ENCODE measurements around the gene MAPRE3. TPM values are rescaled to one million over a fixed set of nuclear protein-coding genes. Genes with fewer than 3 reads are reported as not detected.

MAPRE3 gene
- total and polyA plus RNA-seq, 7 donors = 22.1 to 149 (median 116) TPM

DNA sequence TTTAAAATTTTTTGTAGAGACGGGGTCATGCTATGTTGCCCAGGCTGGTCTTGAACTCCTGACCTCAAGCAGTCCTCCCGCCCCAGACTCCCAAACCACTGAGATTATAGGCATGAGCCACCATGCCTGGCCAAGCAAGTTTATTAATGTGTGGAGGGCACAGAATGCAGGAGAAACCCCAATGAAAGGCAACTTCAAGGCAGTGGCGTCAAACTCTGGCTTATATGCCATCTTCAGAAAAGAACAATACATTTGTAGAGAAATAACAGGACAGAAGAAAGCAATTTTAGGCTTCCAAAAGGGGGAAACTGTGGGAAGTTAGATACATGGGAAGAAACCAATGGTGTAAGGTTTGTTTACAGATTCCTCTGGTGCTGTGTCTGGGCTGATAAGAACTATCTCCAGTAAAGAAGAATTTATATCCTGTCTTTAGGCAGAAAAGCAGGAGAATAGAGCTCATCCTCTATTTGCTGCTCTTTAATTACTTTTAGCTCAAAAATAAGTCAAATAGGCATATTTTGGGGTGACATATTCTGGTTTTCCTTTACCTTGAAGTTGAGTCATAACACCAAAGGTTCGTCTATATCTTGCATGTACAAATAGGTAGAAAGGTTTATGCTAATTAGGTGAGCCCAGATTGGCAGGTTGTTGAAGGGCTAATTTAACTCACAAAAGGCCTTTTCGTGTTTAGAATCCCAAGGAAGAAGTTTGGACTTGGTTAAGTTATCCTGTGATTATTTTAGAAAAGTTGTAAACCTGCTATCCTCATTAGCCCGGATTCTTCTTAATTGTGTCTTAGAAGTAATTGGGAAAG, 36.4 kb downstream of the MAPRE3 start:
- DNase-seq (no peak), ATAC-seq (no peak)
- TF ChIP-seq, protein P1, sequence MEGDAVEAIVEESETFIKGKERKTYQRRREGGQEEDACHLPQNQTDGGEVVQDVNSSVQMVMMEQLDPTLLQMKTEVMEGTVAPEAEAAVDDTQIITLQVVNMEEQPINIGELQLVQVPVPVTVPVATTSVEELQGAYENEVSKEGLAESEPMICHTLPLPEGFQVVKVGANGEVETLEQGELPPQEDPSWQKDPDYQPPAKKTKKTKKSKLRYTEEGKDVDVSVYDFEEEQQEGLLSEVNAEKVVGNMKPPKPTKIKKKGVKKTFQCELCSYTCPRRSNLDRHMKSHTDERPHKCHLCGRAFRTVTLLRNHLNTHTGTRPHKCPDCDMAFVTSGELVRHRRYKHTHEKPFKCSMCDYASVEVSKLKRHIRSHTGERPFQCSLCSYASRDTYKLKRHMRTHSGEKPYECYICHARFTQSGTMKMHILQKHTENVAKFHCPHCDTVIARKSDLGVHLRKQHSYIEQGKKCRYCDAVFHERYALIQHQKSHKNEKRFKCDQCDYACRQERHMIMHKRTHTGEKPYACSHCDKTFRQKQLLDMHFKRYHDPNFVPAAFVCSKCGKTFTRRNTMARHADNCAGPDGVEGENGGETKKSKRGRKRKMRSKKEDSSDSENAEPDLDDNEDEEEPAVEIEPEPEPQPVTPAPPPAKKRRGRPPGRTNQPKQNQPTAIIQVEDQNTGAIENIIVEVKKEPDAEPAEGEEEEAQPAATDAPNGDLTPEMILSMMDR (IDR thresholded peaks at IDR 0.05) = no peak
- no peaks in the 10 kb centered on the region for H3K9me3 ChIP-seq
- WGBS, 3 donors = 79 to 81% (median 80%) methylated on average over 6 of the region's 6 CpGs
- no peak overlapping the region for H3K27ac ChIP-seq
- no peaks in the 10 kb centered on the region for H3K36me3 ChIP-seq (ENCODE audit: insufficient read depth in 1 of 2, low read depth in 1 of 2)
- intact Hi-C loops (cut with DNase I) = no loop called here
- H3K4me1 ChIP-seq = peaks cover 18% of the 10 kb centered on the region
- no peak overlapping the region for H3K4me3 ChIP-seq
- no peaks in the 10 kb centered on the region for H3K27me3 ChIP-seq (ENCODE audit: insufficient read depth in 3 of 3, low read length in 2 of 3)

- WGBS, 3 donors = 85 to 87% (median 87%) methylated on average over 8 of the region's 8 CpGs
- intact Hi-C loops (cut with DNase I) = no loop called here
- H3K27ac ChIP-seq = no peak overlapping the region
- no peaks in the 10 kb centered on the region for H3K9me3 ChIP-seq
- no peak for ATAC-seq
- H3K4me3 ChIP-seq = no peak overlapping the region
- peaks cover 21% of the 10 kb centered on the region for H3K4me1 ChIP-seq
- TF ChIP-seq, protein P1 (IDR thresholded peaks at IDR 0.05) = no peak
- H3K27me3 ChIP-seq (ENCODE audit: insufficient read depth in 3 of 3, low read length in 2 of 3) = no peaks in the 10 kb centered on the region
- DNase-seq = no peak
- H3K36me3 ChIP-seq (ENCODE audit: insufficient read depth in 1 of 2, low read depth in 1 of 2) = no peaks in the 10 kb centered on the region
Measured at GRCh38 chr2:27007416-27008374, 37.3 kb downstream of the MAPRE3 start.

DNA sequence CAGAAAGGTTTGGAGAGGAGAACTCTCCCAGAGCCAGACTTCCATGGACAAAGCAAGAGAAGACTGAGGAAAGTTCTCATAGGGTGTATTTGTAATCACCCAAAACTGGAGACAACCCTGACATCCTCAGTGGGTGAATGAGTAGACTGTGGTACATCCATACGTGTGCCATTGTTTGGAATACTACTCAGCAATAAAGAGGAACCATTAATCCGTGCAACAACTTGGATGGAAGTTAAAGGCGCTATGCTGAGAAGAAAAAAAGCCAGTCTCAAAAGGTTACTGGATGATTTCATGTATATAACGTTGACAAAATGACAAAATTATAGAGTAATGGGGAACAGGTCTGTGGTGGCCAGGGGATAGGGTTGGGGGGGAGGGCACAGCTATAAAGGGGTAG, 38.2 kb downstream of the MAPRE3 start:
- no peak for ATAC-seq
- TF ChIP-seq, protein P1 (IDR thresholded peaks at IDR 0.05) = no peak
- H3K9me3 ChIP-seq = no peaks in the 10 kb centered on the region
- H3K4me1 ChIP-seq = peaks cover 26% of the 10 kb centered on the region
- no peaks in the 10 kb centered on the region for H3K36me3 ChIP-seq (ENCODE audit: insufficient read depth in 1 of 2, low read depth in 1 of 2)
- no peaks in the 10 kb centered on the region for H3K27me3 ChIP-seq (ENCODE audit: insufficient read depth in 3 of 3, low read length in 2 of 3)
- no peak overlapping the region for H3K4me3 ChIP-seq
- intact Hi-C loops (cut with DNase I) = no loop called here
- H3K27ac ChIP-seq = no peak overlapping the region
- no peak for DNase-seq
- 90 to 95% (median 94%) methylated on average over 4 of the region's 4 CpGs for WGBS, 3 donors

GRCh38 chr2:27009083-27009482, 38.6 kb downstream of the MAPRE3 start:
- H3K27me3 ChIP-seq (ENCODE audit: insufficient read depth in 3 of 3, low read length in 2 of 3) = no peaks in the 10 kb centered on the region
- intact Hi-C loops (cut with DNase I) = no loop called here

More at GRCh38 chr2:27009083-27009482, 38.6 kb downstream of the MAPRE3 start:
- no peak for DNase-seq
- Histone ChIP-seq H3K9me3 (no peaks in the 10 kb centered on the region), H3K27ac (no peak overlapping the region), H3K4me3 (no peak overlapping the region), H3K4me1 (peaks cover 25% of the 10 kb centered on the region), H3K36me3 (ENCODE audit: insufficient read depth in 1 of 2, low read depth in 1 of 2) (no peaks in the 10 kb centered on the region)
- TF ChIP-seq, protein P1 (IDR thresholded peaks at IDR 0.05) = no peak
- no peak for ATAC-seq
